ENCODE measurements around the gene UTS2B.

UTS2B gene, protein sequence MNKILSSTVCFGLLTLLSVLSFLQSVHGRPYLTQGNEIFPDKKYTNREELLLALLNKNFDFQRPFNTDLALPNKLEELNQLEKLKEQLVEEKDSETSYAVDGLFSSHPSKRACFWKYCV

DNA sequence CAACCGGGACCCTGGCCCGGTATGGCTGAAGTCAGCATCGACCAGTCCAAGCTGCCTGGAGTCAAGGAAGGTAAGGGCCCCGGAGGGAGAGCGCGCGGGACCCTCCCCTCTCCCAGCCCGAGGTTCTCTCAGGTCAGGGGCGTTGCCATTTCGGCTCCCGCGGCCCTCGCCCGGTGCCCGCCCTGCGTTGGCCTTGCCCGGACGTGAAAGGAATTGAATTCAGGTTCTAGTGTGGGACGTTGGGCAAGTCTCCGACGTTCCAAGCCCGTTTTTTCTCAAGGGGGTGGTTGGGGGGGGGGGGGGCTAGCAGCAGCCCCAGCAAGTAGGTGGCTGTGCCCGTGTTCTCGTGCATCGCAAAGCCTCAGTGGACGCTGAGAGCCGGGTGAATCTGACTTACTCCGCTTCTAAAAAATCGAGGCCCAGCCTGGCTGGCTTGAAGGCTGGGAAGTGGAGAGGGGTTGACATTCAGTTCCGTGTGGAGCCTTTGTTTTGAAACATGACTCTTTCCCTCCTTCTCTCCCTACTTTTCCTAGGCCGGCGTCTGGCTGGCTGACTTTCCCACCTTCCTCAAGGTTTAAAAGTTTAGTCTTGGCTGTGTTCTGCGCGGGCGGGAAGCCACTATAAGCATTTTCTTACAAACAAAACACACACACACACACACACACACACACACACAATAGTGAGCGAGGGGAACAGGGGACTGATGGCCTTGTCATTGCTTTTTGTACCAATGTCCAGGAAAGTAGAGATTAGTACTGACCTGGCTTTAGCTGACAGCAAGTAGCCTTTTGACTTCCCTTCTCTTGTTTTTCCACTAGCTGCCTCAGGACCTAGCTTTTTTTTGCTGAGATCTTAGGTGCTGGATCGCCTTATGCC, at the start of gene UTS2B:
Gene UTS2B (minus strand): TSS at position 873 of the 876 bp plus-strand sequence. CDS start 48,337 bp downstream, outside the sequence.
- DNase-seq = no peak

GRCh38 chr3:191380001-191380400, 49.7 kb upstream of the UTS2B start:
- no peak for DNase-seq

DNA sequence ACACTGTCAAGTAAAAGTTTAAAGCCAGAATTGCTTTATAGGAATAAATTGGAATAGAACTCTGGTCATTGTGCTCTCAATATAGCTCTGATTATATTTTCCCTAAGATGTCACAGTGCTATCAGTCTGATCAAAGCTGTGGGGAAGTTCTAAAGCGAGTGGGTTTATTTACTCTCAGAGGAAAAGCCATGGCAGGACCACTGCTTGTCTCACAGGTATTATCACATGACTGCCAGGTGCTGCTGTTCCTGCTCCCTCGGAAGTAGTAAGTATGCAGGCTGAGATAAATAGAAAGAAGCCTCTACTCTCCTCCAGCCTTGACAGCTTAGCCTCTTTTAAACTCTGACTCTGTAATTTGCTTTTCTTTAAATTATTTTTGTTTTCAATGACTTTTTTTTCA, 49.1 kb upstream of the UTS2B start:
- DNase-seq = no peak

- no peak for DNase-seq
Measured at GRCh38 chr3:191378142-191378812, 48.0 kb upstream of the UTS2B start.

GRCh38 chr3:191376516-191377141, 46.3 kb upstream of the UTS2B start:
- no peak for DNase-seq

DNA sequence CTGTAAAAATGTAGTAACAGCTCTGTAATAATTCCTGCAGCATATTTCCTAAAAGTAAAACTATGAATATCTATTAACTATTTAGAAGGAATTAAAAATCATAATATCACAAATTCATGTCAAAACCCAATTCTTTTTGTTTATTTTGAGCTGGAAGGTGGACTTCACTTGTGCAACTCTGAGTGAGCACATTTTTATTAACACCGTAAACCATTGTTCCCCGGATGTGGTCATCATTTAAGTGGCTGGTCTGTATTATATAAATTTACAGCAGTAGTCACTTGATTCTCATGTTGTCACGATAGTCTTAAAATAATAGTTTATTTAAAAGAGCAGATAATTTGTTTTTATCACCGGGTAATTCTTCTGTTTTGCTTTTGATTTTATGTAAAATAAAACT, 43.0 kb upstream of the UTS2B start:
- no peak for DNase-seq

DNA sequence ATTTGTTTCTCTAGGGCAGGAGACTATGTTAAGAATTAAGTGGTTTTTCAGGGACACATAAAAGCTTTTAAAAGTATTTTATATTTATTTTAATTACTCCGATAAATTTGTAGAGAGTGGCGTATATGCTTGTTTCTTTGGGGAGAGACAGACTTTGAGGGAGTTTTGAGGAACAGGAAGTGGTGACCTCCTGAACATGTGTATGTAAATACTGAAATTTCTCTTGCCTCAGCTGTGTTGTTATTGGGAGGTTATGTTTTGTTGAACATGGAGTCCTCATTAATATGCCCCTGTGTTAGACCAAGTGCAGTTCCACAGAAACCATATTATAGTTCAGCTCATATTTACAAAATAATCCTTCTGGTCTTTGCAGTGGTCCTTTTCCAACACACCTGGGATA, 41.8 kb upstream of the UTS2B start:
- DNase-seq = no peak

GRCh38 chr3:191369616-191370010, 39.3 kb upstream of the UTS2B start:
- no peak for DNase-seq

GRCh38 chr3:191368755-191369615, 38.7 kb upstream of the UTS2B start:
- no peak for DNase-seq

- DNase-seq = no peak
Measured at GRCh38 chr3:191366675-191367074, 36.3 kb upstream of the UTS2B start.

GRCh38 chr3:191363221-191363620, 32.9 kb upstream of the UTS2B start:
- no peak for DNase-seq

DNA sequence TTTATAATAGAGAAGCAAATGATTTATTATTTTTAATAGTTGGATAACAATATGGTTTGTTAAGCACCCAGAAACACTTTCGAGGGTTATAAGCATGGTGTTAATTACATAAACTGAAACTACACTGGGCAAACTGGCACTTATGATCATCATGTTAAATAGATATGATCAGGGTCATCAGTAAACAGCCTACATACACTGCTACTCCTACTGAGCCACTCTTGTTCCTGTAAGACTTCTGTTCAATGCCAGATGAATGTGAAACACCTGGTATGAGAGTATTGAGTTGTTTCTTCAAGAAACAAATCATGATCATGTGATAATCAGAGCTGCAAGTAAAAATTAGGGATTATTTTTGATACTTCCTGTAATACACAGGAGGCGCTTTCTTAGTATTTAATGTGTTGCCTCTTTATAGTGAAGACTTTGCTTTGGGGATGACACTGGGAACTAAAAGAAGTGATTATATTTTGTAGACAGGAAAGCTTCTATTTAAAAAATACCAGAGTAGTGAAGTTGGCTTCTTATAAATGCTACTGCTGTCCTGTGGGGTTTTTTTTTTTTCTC, 32.3 kb upstream of the UTS2B start:
- no peak for DNase-seq

DNA sequence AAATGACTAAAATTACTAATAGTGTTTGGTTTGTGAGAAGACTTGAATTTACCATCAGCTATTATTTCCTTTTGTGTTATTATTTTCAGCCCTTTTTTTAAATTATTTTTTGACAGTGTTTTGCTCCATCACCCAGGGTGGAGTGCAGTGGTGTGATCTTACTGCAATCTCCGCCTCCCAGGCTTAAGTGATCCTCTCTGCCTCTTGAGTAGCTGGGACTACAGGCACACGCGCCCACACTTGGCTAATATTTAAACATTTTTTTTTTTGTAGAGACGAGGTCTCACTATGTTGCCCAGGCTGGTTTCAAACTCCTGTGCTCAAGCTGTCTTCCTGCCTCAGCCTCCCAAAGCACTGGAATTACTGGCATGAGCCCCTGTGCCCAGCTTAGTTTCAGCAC, 31.7 kb upstream of the UTS2B start:
- DNase-seq = no peak

DNA sequence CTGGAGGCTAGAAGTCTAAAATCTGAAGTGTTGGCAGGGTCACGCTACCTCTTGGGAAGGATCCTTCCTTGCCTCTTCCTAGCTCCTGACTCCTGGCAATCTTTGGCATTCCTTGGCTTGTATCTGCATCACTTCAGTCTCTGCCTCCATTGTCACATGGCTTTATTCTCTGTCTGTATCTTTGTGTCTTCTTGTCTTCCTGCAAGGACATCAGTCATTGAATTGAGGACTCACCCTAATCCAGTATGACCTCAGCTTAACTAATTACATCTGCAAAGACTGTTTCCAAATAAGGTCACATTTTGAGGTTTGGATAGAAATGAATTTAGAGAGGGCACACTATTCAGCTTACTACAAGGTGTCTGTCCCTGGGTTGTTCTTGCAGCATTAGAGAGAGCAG, 31.1 kb upstream of the UTS2B start:
- no peak for DNase-seq

DNA sequence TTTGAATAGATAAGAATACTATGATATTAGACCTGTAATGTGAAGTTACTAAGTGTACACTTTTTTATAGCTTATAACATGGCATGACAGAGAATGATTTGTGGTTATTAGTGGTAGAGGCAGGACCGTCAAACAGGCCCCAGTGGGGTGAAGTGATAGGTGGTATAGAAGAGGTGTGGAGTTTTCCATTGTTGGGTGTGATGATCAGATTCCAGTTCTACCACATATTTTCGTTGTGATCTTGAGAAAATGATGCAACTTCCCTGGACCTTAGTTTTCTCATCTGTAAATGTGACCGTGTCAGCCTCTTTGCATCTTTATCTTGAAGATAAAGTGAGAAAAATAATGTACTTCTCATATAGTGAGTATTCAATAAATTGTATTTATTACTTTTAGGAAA, 30.3 kb upstream of the UTS2B start:
- DNase-seq = no peak

GRCh38 chr3:191358929-191359328, 28.6 kb upstream of the UTS2B start:
- no peak for DNase-seq

- DNase-seq = no peak
Measured at GRCh38 chr3:191357909-191358308, 27.6 kb upstream of the UTS2B start.

GRCh38 chr3:191356631-191357439, 26.5 kb upstream of the UTS2B start:
- no peak for DNase-seq

DNA sequence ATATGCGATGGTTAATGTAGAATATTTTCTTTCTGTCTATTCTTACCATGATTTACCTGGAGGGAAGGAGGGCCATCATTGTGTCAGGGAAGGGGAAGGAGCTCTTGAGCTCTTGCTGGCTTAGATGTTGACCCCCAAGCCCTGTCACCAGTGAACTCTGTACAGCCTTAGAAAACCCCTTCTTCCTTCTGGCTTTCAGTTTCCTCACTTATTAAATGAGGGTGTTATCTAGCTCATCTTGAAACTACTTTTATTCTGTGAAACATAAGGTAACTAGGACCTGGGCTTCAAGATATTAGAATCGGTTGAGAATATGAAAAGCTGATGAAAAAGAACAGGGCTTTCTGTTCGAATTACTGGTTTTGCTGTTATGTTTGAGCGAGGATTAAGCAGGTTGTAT, 25.1 kb upstream of the UTS2B start:
- no peak for DNase-seq

DNA sequence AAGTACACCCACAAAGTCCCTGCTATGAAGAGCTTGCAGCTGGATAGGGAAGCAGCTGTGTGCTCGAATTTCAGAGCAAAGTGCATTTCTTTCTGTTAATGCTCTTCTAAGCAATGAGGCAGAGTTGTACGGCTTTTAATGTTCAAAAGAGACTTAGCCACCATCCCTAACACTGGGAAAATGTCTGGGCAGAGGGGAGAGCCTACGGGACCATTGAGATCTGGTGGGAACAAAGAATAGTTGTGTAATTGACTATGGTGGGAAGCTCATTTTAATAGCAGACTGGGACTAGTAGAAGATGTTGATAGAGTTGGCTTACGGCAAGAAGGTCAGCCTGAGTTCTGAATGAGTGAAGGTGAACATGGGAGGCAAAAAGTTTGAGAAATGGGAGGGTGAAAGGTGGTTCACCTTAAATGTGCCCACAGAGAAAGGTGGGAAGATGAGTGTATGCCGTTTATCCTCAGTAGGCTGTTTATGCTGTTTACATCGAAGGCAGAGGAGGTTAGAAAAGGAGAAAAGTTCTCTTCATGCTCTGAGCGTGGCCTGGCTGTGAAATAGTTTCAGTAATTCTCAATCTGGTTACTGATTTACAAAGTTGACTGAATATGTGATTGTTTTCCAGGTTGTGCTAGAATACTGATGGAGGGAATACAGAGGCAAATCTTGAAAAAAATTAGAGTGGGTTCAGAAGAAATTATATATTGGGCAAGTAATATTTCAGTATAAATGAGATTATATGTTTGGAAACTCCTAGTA, 22.9 kb upstream of the UTS2B start:
- DNase-seq = no peak

DNA sequence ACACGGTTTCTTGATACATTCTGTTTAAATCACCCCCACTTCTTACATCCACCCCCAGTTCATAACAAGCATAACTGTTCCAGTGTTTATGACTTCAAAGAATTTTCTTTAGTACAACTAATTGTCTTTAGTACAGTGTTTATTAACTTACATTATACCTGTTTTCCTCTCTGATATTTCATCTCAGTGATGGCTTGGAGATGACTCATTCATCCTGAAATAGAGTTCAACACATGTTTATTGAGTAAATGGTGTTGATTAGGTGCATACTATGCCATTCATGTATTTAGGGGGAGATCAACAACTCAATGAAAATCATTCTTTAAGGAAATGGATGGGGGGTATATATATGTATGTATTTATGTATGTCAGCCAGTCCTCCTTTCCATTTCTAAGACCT, 21.7 kb upstream of the UTS2B start:
- DNase-seq = no peak

Measured in activated naive CD4-positive, alpha-beta T cell (primary cell).